ENCODE results near the gene ARHGAP40. TPM values are rescaled to one million over a fixed set of nuclear protein-coding genes. Genes with fewer than 3 reads are reported as not detected.

The ARHGAP40 gene
- 0.34 and 1.6 TPM in 2 replicates for total RNA-seq

DNA sequence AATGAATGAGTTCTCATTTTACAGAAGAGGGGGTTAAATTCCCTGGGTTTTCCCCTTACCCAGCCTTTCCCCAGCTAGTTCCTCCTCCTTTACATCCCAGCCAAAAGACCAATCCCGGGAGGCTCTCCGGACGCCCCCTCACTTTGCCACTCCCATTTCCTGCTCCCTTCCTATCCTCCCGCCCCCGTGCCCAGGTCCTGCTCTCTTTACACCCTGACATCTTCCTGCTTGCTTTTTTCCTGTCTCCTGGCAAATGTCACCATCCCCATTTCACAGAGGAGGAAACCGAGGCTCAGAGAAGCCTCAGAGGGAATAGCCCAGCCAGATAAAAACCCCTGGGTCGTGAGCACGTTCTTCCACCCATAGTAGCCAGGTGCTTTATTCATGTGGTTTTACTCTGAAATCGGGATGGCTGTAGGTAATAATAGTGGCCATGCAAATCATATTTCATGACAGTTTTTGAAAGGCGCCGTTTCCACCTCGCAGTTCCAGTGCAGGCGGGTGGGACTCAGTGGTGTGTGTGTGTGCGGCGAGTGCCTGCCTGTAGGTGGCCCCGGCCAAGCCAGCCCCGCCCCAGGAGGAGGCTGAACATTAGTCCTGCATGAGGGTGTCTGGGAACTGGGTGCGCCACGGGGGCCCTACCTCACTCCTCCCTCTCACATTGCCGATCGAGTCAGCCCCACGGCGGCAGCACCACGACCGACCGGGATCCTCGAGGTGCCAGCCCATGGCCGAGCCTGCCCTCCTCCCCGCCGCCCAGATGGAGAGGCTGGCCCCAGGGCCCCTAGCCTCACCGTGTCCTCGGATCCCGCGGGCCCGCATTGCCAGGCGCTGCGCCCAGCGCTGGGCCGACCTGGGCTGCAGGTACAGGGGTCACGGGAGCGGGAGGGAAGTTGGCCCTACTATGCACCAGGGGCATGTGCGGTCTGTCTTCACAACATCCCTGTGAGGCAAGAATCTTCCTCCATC is at the start of gene ARHGAP40:
Gene ARHGAP40, plus strand, starts transcription at position 594 of the 969 bp plus-strand sequence.

DNA sequence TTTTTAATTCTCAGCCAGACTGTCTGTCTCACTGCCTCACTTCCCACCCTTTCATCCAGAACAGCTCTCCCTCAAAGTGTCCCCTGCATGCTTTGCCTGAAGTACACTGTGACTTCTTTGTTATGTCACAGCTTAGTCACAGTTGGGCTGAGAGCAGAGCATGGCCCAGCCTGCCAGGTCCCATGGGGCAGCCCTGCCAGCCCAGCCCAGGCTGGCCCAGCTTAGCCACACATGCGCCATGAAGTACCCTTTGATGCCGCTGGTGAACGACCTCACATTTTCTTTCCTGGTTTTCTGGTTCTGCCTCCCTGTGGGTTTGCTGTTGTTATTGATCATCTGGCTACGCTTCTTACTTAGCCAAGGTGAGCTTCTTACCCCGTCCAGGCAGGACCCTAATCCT is 20.6 kb upstream of the ARHGAP40 start, which contains the start of gene ADIG:
Gene ADIG, plus strand, starts transcription at position 185 of the 400 bp plus-strand sequence. Its CDS starts 54 bp downstream, at position 239.

Other genes starting within 250 kb of the ARHGAP40 start
- gene SNHG17, start 166.5 kb upstream of the ARHGAP40 start, total RNA-seq = 10.9 and 13.9 TPM in 2 replicates
- 14.7 and 19.1 TPM in 2 replicates for gene RALGAPB, start 129.0 kb upstream of the ARHGAP40 start, total RNA-seq
- not detected in 2 replicates for gene ADIG, start 20.6 kb upstream of the ARHGAP40 start, total RNA-seq
- not detected in 2 replicates for gene SLC32A1, start 122.7 kb downstream of the ARHGAP40 start, total RNA-seq
- gene ACTR5, start 146.7 kb downstream of the ARHGAP40 start, total RNA-seq = 7.3 and 8.9 TPM in 2 replicates
- not detected in 2 replicates for gene PPP1R16B, start 203.9 kb downstream of the ARHGAP40 start, total RNA-seq

Measured in hair follicular keratinocyte (primary cell).